A172 (cell line): ENCODE data around the gene CDH13. TPM values are rescaled to one million over a fixed set of nuclear protein-coding genes. Genes with fewer than 3 reads are reported as not detected.
A peak's percentile ranks its signal among the peaks of the same experiment; 100 is the strongest.

Experiments used
- DNase-seq: peaks from one replicate; pipeline ENCODE4 v3.0.0-alpha.2; 2015; ENCODE audit warnings: low spot score
- total RNA-seq: library from RNA; depleted of rRNA; stranded (reverse); fragments of >200 nt; shearing (Covaris generic); gene quantifications from 2 replicates; pipeline ENCODE4 v1.2.3, GENCODE V29; 2014

Gene CDH13
- total RNA-seq, 1 experiment from 2014 or later: 158 TPM

DNA sequence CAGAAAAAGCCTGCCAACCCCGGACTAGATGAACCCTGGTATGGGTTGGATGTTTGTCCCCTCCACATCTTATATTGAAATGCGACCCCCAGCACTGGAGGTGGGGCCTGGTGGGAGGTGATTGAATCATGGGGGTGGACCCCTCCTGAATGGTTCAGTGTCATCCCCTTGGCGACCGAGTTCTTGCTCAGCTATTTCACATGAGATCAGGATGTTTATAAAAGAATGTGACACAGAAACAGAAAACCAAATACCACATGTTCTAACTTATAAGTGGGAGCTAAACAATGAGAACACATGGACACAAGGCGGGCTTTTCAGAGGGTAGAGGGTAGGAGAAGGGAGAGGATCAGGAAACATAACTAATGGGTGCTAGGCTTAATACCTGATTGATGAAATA is 605.0 kb downstream of the CDH13 start:
- DNase-seq: no peak

DNA sequence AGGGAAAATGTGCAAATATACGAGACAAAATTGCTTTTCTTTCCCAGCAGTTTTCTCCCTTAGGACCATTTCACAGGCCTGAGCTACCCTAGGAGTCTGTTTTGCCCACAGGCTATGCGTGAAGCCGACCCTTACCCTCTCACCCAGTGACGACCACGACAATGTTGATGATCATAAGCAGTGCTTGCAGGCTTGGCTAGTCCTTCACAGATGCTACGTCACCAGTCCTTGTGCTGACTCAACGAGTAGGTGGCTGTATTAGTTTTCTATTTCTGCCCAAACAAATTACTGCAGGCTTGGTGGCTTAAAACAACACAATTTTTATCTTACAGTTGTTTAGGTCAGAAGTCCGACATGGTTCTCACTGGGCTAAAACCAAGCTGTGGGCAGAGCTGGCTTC is 606.4 kb downstream of the CDH13 start:
- no peak for DNase-seq

GRCh38 chr16:83238949-83239691 is 612.4 kb downstream of the CDH13 start:
- DNase-seq: no peak

DNA sequence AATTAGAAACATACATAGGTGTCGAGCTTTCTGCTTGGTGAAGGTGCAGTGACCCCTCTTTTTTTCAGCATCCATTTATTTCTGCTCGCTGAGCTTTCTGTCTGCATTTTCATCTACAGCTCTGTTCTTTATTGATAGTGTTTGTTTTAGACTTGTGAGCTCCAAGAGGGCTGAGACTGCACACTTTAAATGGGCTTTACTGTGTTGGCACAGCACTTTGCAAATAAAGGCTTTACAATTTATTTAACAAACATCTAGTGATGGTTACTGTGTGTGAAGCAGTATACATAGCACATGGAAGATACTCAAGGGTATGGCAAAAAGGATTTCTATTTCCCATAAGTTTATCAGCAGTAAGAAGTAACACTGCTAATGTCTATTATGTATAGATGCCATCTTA is 617.3 kb downstream of the CDH13 start:
- DNase-seq: no peak

DNA sequence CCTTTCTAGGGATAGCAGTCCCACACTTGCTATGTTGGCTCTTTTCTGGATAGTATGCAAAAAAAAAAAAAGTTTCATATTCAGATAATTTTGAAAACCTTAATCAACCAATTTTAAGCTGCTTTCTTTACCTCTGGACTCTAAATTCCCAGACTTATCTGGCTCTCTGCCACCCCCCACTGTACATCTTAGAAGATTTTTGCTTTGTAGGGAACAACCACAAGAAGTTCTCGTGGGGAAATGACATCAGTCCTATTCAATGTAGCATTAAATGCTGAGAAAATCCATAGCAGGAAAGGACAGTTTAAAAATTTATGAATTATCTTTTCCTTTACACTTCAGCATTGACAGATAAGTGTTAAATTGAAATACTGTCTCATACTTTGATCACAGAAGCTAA is 618.3 kb downstream of the CDH13 start:
- DNase-seq: no peak

- no peak for DNase-seq
These were observed 621.1 kb downstream of the CDH13 start for GRCh38 chr16:83247767-83248372.

DNA sequence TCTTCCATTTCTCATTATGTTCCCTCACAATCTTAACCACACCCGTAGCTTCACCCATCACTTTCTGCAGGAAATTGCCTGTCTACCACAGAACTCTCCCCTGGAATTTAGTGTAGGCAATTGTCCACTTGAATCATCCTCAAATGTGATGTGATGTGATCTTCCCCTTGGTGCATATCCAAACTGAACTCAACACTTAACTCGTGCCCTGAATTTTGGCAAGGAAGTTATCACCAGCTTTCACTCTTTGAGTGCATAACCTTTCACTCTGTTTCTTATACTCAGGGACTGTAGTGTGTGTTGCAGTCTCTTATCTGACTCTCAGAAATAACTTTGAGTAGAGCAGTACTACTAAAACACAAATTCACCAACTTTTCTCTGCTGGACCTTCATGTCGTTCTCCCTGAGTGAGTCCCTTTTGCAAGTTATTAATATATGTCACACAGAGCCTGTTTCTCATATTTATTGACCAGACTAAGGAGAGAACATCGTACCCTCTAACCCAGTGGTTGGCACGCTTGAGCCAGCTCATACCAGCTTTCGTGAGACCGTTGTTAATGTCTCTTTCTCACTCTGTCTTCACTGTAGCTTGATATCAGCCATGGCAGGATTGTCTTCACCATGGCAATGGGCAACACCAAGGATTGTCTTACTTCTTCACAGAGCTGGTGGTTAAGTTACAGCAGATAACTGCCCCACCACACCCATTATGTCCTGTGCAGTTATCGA is 622.1 kb downstream of the CDH13 start:
- peak; percentile 8 for DNase-seq

- no peak for DNase-seq
These were observed 626.8 kb downstream of the CDH13 start for GRCh38 chr16:83253521-83253920.

- no peak for DNase-seq
These were observed 631.7 kb downstream of the CDH13 start for GRCh38 chr16:83258366-83258928.

GRCh38 chr16:83266848-83267553 is 640.2 kb downstream of the CDH13 start:
- DNase-seq: no peak

- DNase-seq: no peak
These were observed 641.4 kb downstream of the CDH13 start for GRCh38 chr16:83268169-83268568.

- DNase-seq: no peak
These were observed 642.3 kb downstream of the CDH13 start for GRCh38 chr16:83269048-83269447.

DNA sequence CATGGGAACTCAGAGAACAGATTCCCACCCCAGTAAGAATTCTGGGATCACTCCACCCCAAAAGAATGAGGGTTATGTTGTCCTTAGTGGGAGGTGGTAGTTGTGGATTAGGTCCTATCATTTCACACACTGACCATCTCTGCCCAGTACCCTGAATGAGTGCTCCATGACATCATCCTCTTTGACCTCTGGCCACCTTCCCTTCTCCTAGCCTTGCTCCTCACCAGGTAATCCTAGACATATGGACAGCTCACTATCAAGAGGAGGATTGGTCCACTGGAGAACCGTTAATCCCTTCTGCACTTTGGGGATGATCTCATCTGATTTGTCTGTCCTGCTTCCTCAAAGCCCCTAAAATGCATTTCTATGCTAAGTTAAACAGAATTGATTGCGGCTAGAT is 642.8 kb downstream of the CDH13 start:
- DNase-seq: no peak

DNA sequence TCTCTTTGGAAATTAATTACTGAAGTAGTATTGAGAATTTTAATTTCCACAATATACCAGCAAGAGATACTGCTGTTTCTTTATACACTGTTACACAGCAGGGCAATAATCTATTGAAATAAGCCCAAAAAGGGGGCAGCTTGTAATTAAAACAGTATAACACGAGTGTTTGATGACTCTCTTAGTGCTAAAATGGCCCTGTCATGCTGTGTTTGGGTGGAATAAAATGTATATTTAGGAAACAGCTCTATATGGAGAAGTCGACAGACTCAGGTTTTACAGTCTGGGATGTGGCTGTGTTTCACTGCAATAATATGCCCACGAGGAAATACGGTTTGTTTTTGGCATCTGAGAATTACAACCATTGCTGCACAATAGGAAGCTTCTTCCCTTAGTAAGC is 643.3 kb downstream of the CDH13 start:
- DNase-seq: no peak

DNA sequence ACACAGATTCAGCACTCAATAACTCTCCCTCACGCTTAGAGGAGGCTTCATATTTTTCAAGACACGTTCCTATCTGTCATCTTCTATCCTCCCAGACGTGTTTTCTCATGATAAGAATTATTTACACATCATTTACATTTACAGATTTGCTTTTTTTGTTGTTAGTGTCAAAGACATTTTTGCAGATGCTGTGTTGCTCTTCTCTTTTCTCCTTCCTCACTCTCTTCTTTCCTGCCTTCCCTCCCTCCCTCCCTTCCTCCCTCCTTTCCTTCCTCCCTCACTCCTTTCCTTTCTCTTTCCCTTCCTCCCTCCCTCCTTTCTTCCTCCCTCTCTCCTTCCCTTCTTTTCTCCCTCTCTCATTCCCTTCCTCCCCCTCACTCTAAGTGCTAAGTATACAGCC is 643.9 kb downstream of the CDH13 start:
- DNase-seq: no peak

DNA sequence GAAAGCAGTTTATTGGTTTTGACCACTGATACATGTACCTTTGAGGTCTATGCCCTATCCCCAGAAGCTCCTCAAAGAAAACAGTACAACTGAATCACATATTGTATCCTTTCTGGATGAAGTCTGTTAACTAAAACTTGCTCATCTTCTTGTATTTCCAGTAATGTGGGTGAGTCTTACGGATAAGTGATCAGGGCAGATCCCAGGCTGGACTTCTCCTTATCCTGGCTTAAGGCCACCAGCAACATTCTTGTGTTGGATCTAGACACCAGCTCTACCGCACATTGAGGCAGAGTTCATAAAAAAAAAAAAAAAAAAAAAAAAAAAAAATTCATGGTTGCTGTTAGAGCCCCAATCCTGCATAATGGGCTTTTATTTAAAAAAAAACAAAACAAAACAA is 644.4 kb downstream of the CDH13 start:
- DNase-seq: no peak

DNA sequence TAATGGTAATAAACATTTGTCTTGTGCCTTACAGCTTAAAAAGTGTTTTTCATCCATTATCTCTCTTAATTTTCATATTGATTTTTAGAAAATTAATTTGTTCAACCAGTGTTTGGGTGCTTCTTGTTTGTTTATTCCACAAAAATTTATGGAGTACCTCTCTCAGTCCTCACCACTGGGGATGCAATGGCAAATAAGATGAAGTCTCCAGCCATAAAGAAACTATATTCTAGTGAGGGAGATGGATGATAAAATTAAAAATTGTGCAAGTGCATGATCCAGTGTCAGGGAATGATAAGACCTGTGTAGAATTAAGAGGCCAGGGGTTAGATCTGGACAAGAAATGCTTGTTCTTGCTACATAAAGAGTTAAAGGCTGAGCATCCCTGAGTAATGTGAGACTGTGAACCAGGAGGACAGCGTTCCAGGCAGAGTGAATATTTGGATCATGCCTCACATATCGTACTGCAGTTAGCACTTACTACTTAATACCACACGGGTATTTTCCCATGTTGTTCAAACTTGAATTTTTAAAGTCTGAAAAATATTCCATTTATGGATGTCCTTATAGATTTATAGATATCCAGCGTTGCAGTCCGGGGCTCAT is 645.3 kb downstream of the CDH13 start:
- no peak for DNase-seq

GRCh38 chr16:83272843-83273242 is 646.1 kb downstream of the CDH13 start:
- DNase-seq: no peak

GRCh38 chr16:83273504-83274173 is 646.9 kb downstream of the CDH13 start:
- no peak for DNase-seq

DNA sequence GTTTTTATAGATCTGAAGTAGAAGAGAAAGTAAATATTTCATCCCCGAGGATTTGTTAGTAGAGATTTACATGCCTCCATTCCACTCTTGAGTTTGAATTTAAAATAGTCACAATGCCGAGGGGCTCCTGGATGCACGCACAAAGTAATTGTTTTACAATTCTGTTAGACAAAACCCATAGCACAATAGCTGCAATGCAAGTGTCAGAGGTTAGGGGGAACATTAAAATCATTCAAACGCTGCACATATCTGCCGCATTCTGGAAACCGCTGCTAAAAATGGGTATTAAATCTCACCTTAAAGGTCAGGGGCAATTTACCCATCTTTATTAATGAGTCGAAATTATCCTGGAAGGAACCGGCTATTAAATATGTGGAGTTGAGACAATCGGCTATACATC is 652.5 kb downstream of the CDH13 start:
- no peak for DNase-seq

- DNase-seq: no peak
These were observed 659.2 kb downstream of the CDH13 start for GRCh38 chr16:83285921-83286320.
